Uterus (tissue), 2 donors: Measurements from ENCODE around the gene SGO1.
A peak's percentile ranks its signal among the peaks of the same experiment; 100 is the strongest.

Source experiments
- CTCF ChIP-seq, 4 experiments: fragments of 200-600 bp in 2 of 4; fragments of 450-650 bp in 2 of 4; sonication (generic) in 2 of 4; IDR thresholded peaks; one replicate each; pipeline ENCODE4 v1.5.1; 2016 to 2019; ENCODE audit warnings: antibody characterized with exemption in 4 of 4, mild to moderate bottlenecking in 2 of 4, moderate library complexity in 1 of 4
- POLR2A ChIP-seq, 2 donors: fragments of 450-650 bp; IDR thresholded peaks; one replicate each; pipeline ENCODE4 v1.6.1; 2016; ENCODE audit warnings: antibody characterized with exemption in 2 of 2, mild to moderate bottlenecking in 1 of 2, moderate library complexity in 1 of 2

GRCh38 chr3:20141851-20142250 is 44.2 kb downstream of the SGO1 start:
- TF ChIP-seq CTCF (IDR thresholded peaks at IDR 0.05) (peak in 1 of 4 experiments; percentile 5), POLR2A (IDR thresholded peaks at IDR 0.05) (no peak)
